ENCODE data around the gene TNFAIP3.

- TF ChIP-seq POLR2A (IDR thresholded peaks at IDR 0.05) (no peak), CTCF (IDR thresholded peaks at IDR 0.05) (peak in 1 of 4 experiments; percentile 15), POLR2AphosphoS5 (IDR thresholded peaks at IDR 0.05) (no peak), EP300 (IDR thresholded peaks at IDR 0.05) (no peak)
Measured at GRCh38 chr6:137870744-137871247, 3.7 kb downstream of the TNFAIP3 start.
